IMR-90 (cell line): ENCODE results near the gene OR5M10. TPM values are rescaled to one million over a fixed set of nuclear protein-coding genes. Genes with fewer than 3 reads are reported as not detected.
"Not testable (repeated sequence)": the region's sequence is repeated elsewhere in the genome, so short reads cannot be mapped to it uniquely, and the experiment has no call there.

Experiments used
- ATAC-seq: fragments of 200-7000 bp; cut with Tn5 transposase; 2 replicates; pipeline ENCODE4 v1.9.1; 2020; ENCODE audit warnings: low read depth, mild to moderate bottlenecking, moderate library complexity
- BruUV-seq: library from RNA; stranded (reverse); fragments of 400-500 nt; replicated peaks from 2 replicates; lab custom pipeline; 2021; lab: Mats Ljungman, UMichigan
- CTCF ChIA-PET: fragments of 300-600 bp; formaldehyde crosslinking; extraction: SDS; loops from one replicate; lab custom pipeline; 2021; ENCODE audit warnings: antibody characterized with exemption; lab: Yijun Ruan, JAX
- POLR2A ChIA-PET: fragments of 300-600 bp; sonication (Branson Sonifier 250); formaldehyde crosslinking; loops from one replicate; lab custom pipeline; 2022; ENCODE audit warnings: antibody characterized with exemption; ENCODE audit not compliant: unreplicated experiment; lab: Charles Lee
- DNase-seq: peaks from one replicate; pipeline ENCODE4 v3.0.0; 2013
- H2AFZ ChIP-seq: replicated peaks from 2 replicates; pipeline ENCODE3; 2013; ENCODE audit warnings: low read length, mild to moderate bottlenecking; ENCODE audit not compliant: poor library complexity
- H2AK5ac ChIP-seq: 2 replicates; pipeline ENCODE4 v1.6.1; 2013; ENCODE audit warnings: low read depth, low read length, inconsistent platforms
- H2AK9ac ChIP-seq: replicated peaks from 2 replicates; pipeline ENCODE3; 2013; ENCODE audit warnings: mild to moderate bottlenecking, low read depth, low read length, moderate library complexity; ENCODE audit not compliant: poor library complexity
- H2BK120ac ChIP-seq: 2 replicates; pipeline ENCODE4 v1.6.1; 2013; ENCODE audit warnings: low read depth, low read length, inconsistent platforms
- H2BK15ac ChIP-seq: 3 replicates; pipeline ENCODE4 v1.6.1; 2013; ENCODE audit warnings: low read depth, low read length, inconsistent platforms
- H2BK20ac ChIP-seq: 2 replicates; pipeline ENCODE4 v1.6.1; 2013; ENCODE audit warnings: low read depth, mild to moderate bottlenecking, inconsistent platforms, low read length, moderate library complexity
- H2BK5ac ChIP-seq: 2 replicates; pipeline ENCODE4 v1.6.1; 2013; ENCODE audit warnings: mild to moderate bottlenecking, low read depth, low read length, inconsistent platforms; ENCODE audit not compliant: poor library complexity, severe bottlenecking
- H3K14ac ChIP-seq: replicated peaks from 2 replicates; pipeline ENCODE4 v1.6.1; 2013; ENCODE audit warnings: low read depth, low read length, inconsistent platforms
- H3K18ac ChIP-seq: 2 replicates; pipeline ENCODE4 v1.6.1; 2013; ENCODE audit warnings: low read depth, low read length, control low read depth
- H3K23ac ChIP-seq: 2 replicates; pipeline ENCODE4 v1.6.1; 2013; ENCODE audit warnings: low read depth, low read length, inconsistent platforms
- H3K27ac ChIP-seq: 2 replicates; pipeline ENCODE4 v1.5.1; 2013; ENCODE audit warnings: mild to moderate bottlenecking, control low read depth, low read length; ENCODE audit not compliant: insufficient read depth
- H3K27me3 ChIP-seq: 2 replicates; pipeline ENCODE4 v1.6.1; 2013; ENCODE audit warnings: low read length; ENCODE audit not compliant: control insufficient read depth, insufficient read depth
- H3K36me3 ChIP-seq: 2 replicates; pipeline ENCODE4 v1.6.1; 2013; ENCODE audit warnings: low read length, mixed read lengths; ENCODE audit not compliant: control insufficient read depth, insufficient read depth
- H3K4ac ChIP-seq: 2 replicates; pipeline ENCODE4 v1.6.1; 2013; ENCODE audit warnings: low read depth, low read length, inconsistent platforms
- H3K4me1 ChIP-seq: 2 replicates; pipeline ENCODE4 v1.6.1; 2013; ENCODE audit warnings: low read length, mixed read lengths; ENCODE audit not compliant: control insufficient read depth, insufficient read depth
- H3K4me2 ChIP-seq: 2 replicates; pipeline ENCODE4 v1.6.1; 2013; ENCODE audit warnings: low read depth, mild to moderate bottlenecking, control low read depth, low read length, moderate library complexity
- H3K4me3 ChIP-seq: 2 replicates; pipeline ENCODE4 v1.5.1; 2013; ENCODE audit warnings: low read depth, mild to moderate bottlenecking, control low read depth, low read length, moderate library complexity; ENCODE audit not compliant: insufficient read depth
- H3K56ac ChIP-seq: 2 replicates; pipeline ENCODE4 v1.6.1; 2013; ENCODE audit warnings: low read length, inconsistent platforms; ENCODE audit not compliant: insufficient read depth; ENCODE audit errors: extremely low read depth
- H3K79me1 ChIP-seq, 2 experiments: 2 replicates each; pipeline ENCODE4 v1.6.1; 2013; ENCODE audit warnings: low read length in 2 of 2, inconsistent platforms in 1 of 2, low read depth in 1 of 2
- H3K9ac ChIP-seq: 2 replicates; pipeline ENCODE4 v1.6.1; 2013; ENCODE audit warnings: low read depth, low read length, control low read depth
- H3K9me1 ChIP-seq: 2 replicates; pipeline ENCODE4 v1.6.1; 2013; ENCODE audit warnings: low read length, inconsistent platforms; ENCODE audit not compliant: insufficient read depth
- H3K9me3 ChIP-seq: 2 replicates; pipeline ENCODE4 v1.6.1; 2013; ENCODE audit warnings: low read length; ENCODE audit not compliant: control insufficient read depth, insufficient read depth
- H4K20me1 ChIP-seq: 2 replicates; pipeline ENCODE4 v1.6.1; 2013; ENCODE audit warnings: low read length, inconsistent platforms; ENCODE audit not compliant: insufficient read depth
- H4K5ac ChIP-seq: 2 replicates; pipeline ENCODE4 v1.6.1; 2013; ENCODE audit warnings: mild to moderate bottlenecking, low read depth, low read length, control low read depth
- H4K8ac ChIP-seq, 2 experiments: 2 replicates each; pipeline ENCODE4 v1.6.1; 2013; ENCODE audit warnings: low read depth in 2 of 2, low read length in 2 of 2, control low read depth in 1 of 2, inconsistent platforms in 1 of 2
- H4K91ac ChIP-seq: 2 replicates; pipeline ENCODE4 v1.6.1; 2013; ENCODE audit warnings: low read depth, low read length, inconsistent platforms; ENCODE audit not compliant: insufficient read depth
- CEBPB ChIP-seq: IDR thresholded peaks from 2 replicates; pipeline ENCODE4 v1.6.1; 2012; ENCODE audit warnings: low read depth, low read length, improper control_type of control experiment
- CHD1 ChIP-seq: IDR thresholded peaks from 2 replicates; pipeline ENCODE4 v1.6.1; 2012; ENCODE audit warnings: low read depth, low read length, improper control_type of control experiment
- ELK1 ChIP-seq: fragments of 150-350 bp; IDR thresholded peaks from 2 replicates; pipeline ENCODE4 v1.6.1; 2016; ENCODE audit warnings: low read depth, mild to moderate bottlenecking, low read length, moderate library complexity, borderline replicate concordance
- NFE2L2 ChIP-seq: fragments of 150-350 bp; IDR thresholded peaks from 2 replicates; pipeline ENCODE4 v1.6.1; 2016; ENCODE audit warnings: low read depth, mild to moderate bottlenecking, low read length
- WGBS, 2 experiments: methylation state at CpG; one replicate each; pipeline versions ENCODE4 v1.1.5 to v1.1.7; 2013; ENCODE audit warnings: missing lambda C conversion rate in 2 of 2; ENCODE audit not compliant: insufficient read length in 1 of 2; ENCODE audit errors: extremely low coverage in 2 of 2; 5-methylcytosine and 5-hydroxymethylcytosine counted together
- dilution Hi-C: fragments of 300-500 bp; cut with HindIII; formaldehyde crosslinking; loops from one replicate; pipeline ENCODE4 v1.14.3; 2018; ENCODE audit warnings: low sequenced_read_pairs; ENCODE audit not compliant: unreplicated experiment
- in situ Hi-C: fragments of 300-500 bp; cut with MboI; formaldehyde crosslinking; loops from 3 replicates; pipeline ENCODE4 v1.14.3; 2019; ENCODE audit warnings: low sequenced_read_pairs, inconsistent platforms, mixed read lengths
- intact Hi-C: fragments of 100-400 bp; cut with micrococcal nuclease; formaldehyde crosslinking; loops from 2 replicates; pipeline ENCODE4 v1.10.0; 2022
- polyA plus RNA-seq, 3 experiments: library from polyadenylated mRNA; depleted of rRNA; stranded (reverse); fragments of >200 nt; gene quantifications; 2 replicates each; pipeline ENCODE4 v1.2.3, GENCODE V29; 2012; ENCODE audit warnings: low replicate concordance in 1 of 3
- total RNA-seq: library from RNA; depleted of rRNA; stranded (reverse); fragments of >200 nt; gene quantifications from 2 replicates; pipeline ENCODE4 v1.2.3, GENCODE V29; 2012

OR5M10 gene
- total and polyA plus RNA-seq, 2 of the 4 experiments (the other 2 are of a cell fraction) = not detected

DNA sequence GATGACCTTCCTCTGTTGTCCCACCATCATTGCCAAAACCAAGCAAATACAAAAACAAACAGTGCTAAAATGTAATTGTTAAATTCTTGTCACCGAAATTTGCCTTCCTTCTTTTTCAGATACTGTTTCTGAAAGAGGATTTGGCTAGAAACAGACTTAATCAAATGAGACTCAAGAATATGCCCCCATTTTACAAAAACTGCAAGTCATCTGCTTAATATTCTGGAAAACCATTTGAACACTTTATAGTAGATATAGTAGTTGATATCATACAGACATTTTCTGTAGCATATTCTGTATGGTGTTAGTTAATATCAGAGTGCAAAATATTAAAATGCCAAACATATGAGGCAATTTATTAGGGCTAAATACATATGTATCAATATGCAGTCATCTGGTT lies 33.7 kb upstream of the OR5M10 start:
- Histone ChIP-seq H3K27me3 (no peaks in the 10 kb centered on the region), H3K27ac (no peak overlapping the region), H3K9me1 (no peaks in the 10 kb centered on the region), H3K56ac (no peak overlapping the region), H3K36me3 (no peaks in the 10 kb centered on the region), H2AK5ac (no peak overlapping the region), H3K14ac (no peak overlapping the region), H4K20me1 (no peaks in the 10 kb centered on the region), H2AK9ac (no peak overlapping the region), H2BK20ac (no peak overlapping the region), H3K18ac (no peak overlapping the region), H3K4ac (no peak overlapping the region), H3K9ac (no peak overlapping the region), H3K4me3 (no peak overlapping the region), H2BK5ac (no peak overlapping the region), H4K5ac (no peak overlapping the region), H4K91ac (no peak overlapping the region), H2AFZ (no peak overlapping the region), H2BK15ac (no peak overlapping the region), H3K9me3 (peaks cover 3% of the 10 kb centered on the region; the same call in 1 of the 2 replicates), H3K4me2 (no peak overlapping the region), H4K8ac (no peak overlapping the region), H3K23ac (no peak overlapping the region), H3K79me1 (no peaks in the 10 kb centered on the region), H2BK120ac (no peak overlapping the region), H3K4me1 (no peaks in the 10 kb centered on the region)
- in situ Hi-C loops = no loop called here
- TF ChIP-seq CHD1 (no peak), ELK1 (no peak), NFE2L2 (peak; percentile 21; the same call in 1 of the 2 replicates), CEBPB (no peak)
- no CpG with 5 or more reads among the region's 1 CpG for WGBS, 2 experiments
- DNase-seq = no peak
- no peak for ATAC-seq
- no TSS peak for BruUV-seq
- dilution Hi-C loops = no loop called here
- intact Hi-C loops = no loop called here
- ChIA-PET CTCF (no interaction called here), POLR2A (no interaction called here)

DNA sequence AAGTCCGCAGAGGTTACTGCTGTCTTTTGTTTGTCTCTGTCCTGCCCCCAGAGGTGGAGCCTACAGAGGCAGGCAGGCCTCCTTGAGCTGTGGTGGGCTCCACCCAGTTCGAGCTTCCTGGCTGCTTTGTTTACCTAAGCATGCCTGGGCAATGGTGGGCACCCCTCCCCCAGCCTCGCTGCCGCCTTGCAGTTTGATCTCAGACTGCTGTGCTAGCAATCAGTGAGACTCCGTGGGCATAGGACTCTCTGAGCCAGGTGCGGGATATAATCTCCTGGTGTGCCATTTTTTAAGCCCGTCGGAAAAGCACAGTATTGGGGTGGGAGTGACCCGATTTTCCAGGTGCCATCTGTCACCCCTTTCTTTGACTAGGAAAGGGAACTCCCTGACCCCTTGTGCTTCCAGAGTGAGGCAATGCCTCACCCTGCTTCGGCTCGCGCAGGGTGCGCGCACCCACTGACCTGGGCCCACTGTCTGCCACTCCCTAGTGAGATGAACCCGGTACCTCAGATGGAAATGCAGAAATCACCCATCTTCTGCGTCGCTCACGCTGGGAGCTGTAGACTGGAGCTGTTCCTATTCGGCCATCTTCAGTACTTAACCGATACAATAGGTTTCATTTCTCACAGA lies 14.7 kb upstream of the OR5M10 start:
- H3K56ac ChIP-seq, H3K27ac ChIP-seq, H3K9me3 ChIP-seq, H3K9me1 ChIP-seq, H4K8ac ChIP-seq, POLR2A ChIA-PET, H3K4me1 ChIP-seq, in situ Hi-C loops, H2BK120ac ChIP-seq, H3K14ac ChIP-seq, H2BK5ac ChIP-seq, H3K27me3 ChIP-seq, H4K91ac ChIP-seq, H3K36me3 ChIP-seq, H2BK20ac ChIP-seq, DNase-seq, H3K9ac ChIP-seq, H3K4me2 ChIP-seq, H2BK15ac ChIP-seq, H3K4me3 ChIP-seq, H2AK5ac ChIP-seq, H2AK9ac ChIP-seq, H3K79me1 ChIP-seq, H4K5ac ChIP-seq, H3K18ac ChIP-seq, ATAC-seq, dilution Hi-C loops, BruUV-seq, H2AFZ ChIP-seq, intact Hi-C loops, H3K4ac ChIP-seq, CTCF ChIA-PET, H4K20me1 ChIP-seq, H3K23ac ChIP-seq: not testable (repeated sequence)
- 100% methylated on average over 5 of the region's 20 CpGs; no CpG with 5 or more reads in 1 of the 2 experiments for WGBS, 2 experiments
